Prostate gland (tissue), 2 donors: ENCODE results near the gene RIGI. TPM values are rescaled to one million over a fixed set of nuclear protein-coding genes. Genes with fewer than 3 reads are reported as not detected.
A peak's percentile ranks its signal among the peaks of the same experiment; 100 is the strongest.

Experiments used
- DNase-seq: peaks from one replicate; pipeline ENCODE4 v3.0.0-alpha.2; 2019; ENCODE audit warnings: low spot score
- H3K27ac ChIP-seq, 2 donors: fragments of 200-600 bp; sonication (generic); 2 replicates each; pipeline ENCODE4 v1.5.1; 2017 to 2019
- H3K27me3 ChIP-seq: fragments of 200-600 bp; sonication (generic); replicated peaks from 2 replicates; pipeline ENCODE4 v1.5.1; 2019; ENCODE audit not compliant: insufficient read depth
- H3K36me3 ChIP-seq, 2 donors: fragments of 200-600 bp; sonication (generic); 1 replicate in 1 of 2; 2 replicates in 1 of 2; pipeline versions ENCODE4 v1.5.1 to v1.8.1; 2017 to 2019
- H3K4me1 ChIP-seq: fragments of 200-600 bp; sonication (generic); replicated peaks from 2 replicates; pipeline ENCODE4 v1.5.1; 2019
- H3K4me3 ChIP-seq, 2 donors: fragments of 200-600 bp; sonication (generic); 2 replicates each; pipeline ENCODE4 v1.5.1; 2017 to 2019
- H3K9me3 ChIP-seq: fragments of 200-600 bp; sonication (generic); 2 replicates; pipeline ENCODE4 v1.5.1; 2017
- POLR2A ChIP-seq: fragments of 450-650 bp; IDR thresholded peaks from one replicate; pipeline ENCODE4 v1.6.1; 2016; ENCODE audit warnings: antibody characterized with exemption, mild to moderate bottlenecking
- POLR2AphosphoS5 ChIP-seq: sonication (generic); formaldehyde crosslinking; IDR thresholded peaks from one replicate; pipeline ENCODE4 v1.6.1; 2017; ENCODE audit warnings: antibody characterized with exemption
- WGBS: methylation state at CpG from one replicate; pipeline ENCODE4 v1.1.5; 2018; 5-methylcytosine and 5-hydroxymethylcytosine counted together
- intact Hi-C: fragments of 100-400 bp; cut with DNase I; formaldehyde crosslinking; loops from one replicate; pipeline ENCODE4 v1.14.2; 2022
- total RNA-seq, 2 donors: library from RNA; depleted of rRNA; stranded (reverse); fragments of >200 nt; gene quantifications; one replicate each; pipeline ENCODE4 v1.1.0, GENCODE V29; 2016
- TF ChIP-seq, protein P1 (sequence below), 4 experiments: fragments of 200-600 bp in 2 of 4; fragments of 450-650 bp in 2 of 4; sonication (generic) in 2 of 4; IDR thresholded peaks; 1 replicate in 3 of 4; 2 replicates in 1 of 4; pipeline ENCODE4 v1.5.1; 2016 to 2019; ENCODE audit warnings: antibody characterized with exemption in 4 of 4, mild to moderate bottlenecking in 2 of 4, moderate library complexity in 2 of 4

RIGI gene
- total RNA-seq, 2 donors from 2014 or later, result 8.2 to 9.5 TPM

DNA sequence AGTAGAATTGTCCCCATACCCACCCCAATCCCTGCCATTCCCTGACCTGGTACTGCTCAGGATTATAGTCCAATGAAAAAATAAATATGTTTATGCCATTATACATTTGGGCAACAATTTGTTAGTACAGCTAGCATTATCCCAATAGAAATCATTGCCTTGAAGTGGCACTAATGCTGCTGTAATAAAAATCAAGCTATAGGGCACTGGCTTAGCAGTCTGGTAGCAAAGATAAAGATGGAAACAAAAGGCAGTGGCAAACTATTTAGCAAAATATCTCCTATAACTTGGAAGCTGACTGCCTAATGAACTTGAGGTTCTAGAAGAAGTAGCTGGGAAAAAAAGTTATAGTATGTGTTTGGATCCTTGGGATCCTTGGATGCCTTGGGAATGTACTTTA is 28.6 kb upstream of the RIGI start:
- no peak for TF ChIP-seq POLR2AphosphoS5
- H3K36me3 ChIP-seq, result peaks cover 0 to 3% of the 10 kb centered on the region in 2 donors
- no peaks in the 10 kb centered on the region for H3K27me3 ChIP-seq
- no peak overlapping the region for H3K27ac ChIP-seq
- no peak for DNase-seq
- H3K4me1 ChIP-seq, result no peaks in the 10 kb centered on the region
- no peaks in the 10 kb centered on the region for H3K9me3 ChIP-seq
- H3K4me3 ChIP-seq, result no peak overlapping the region
- intact Hi-C loops, result no loop called here

- no peak overlapping the region for H3K4me3 ChIP-seq
- peaks cover 0 to 3% of the 10 kb centered on the region in 2 donors for H3K36me3 ChIP-seq
- no peaks in the 10 kb centered on the region for H3K9me3 ChIP-seq
- H3K27me3 ChIP-seq, result no peaks in the 10 kb centered on the region
- TF ChIP-seq POLR2A (no peak), POLR2AphosphoS5 (no peak)
- TF ChIP-seq, protein P1, sequence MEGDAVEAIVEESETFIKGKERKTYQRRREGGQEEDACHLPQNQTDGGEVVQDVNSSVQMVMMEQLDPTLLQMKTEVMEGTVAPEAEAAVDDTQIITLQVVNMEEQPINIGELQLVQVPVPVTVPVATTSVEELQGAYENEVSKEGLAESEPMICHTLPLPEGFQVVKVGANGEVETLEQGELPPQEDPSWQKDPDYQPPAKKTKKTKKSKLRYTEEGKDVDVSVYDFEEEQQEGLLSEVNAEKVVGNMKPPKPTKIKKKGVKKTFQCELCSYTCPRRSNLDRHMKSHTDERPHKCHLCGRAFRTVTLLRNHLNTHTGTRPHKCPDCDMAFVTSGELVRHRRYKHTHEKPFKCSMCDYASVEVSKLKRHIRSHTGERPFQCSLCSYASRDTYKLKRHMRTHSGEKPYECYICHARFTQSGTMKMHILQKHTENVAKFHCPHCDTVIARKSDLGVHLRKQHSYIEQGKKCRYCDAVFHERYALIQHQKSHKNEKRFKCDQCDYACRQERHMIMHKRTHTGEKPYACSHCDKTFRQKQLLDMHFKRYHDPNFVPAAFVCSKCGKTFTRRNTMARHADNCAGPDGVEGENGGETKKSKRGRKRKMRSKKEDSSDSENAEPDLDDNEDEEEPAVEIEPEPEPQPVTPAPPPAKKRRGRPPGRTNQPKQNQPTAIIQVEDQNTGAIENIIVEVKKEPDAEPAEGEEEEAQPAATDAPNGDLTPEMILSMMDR (IDR thresholded peaks at IDR 0.05), result no peak
- no peak overlapping the region for H3K27ac ChIP-seq
- H3K4me1 ChIP-seq, result no peaks in the 10 kb centered on the region
- no peak for DNase-seq
- intact Hi-C loops, result no loop called here
- 88% methylated on average over 2 of the region's 2 CpGs for WGBS
Measured at GRCh38 chr9:32554107-32554506, 28.1 kb upstream of the RIGI start.

GRCh38 chr9:32552172-32552872 is 26.3 kb upstream of the RIGI start, which contains the start of the genes SMIM27 and TOPORS:
Gene SMIM27, plus strand, starts transcription at chr9:32552327. Its CDS starts 108 bp downstream, at chr9:32552435.
Gene TOPORS, minus strand, starts transcription at chr9:32552586. Its CDS starts 150 bp downstream, at chr9:32552436.
- DNase-seq, result peak; percentile 86
- Histone ChIP-seq H3K4me1 (no peaks in the 10 kb centered on the region), H3K36me3 (peaks cover 0 to 3% of the 10 kb centered on the region in 2 donors), H3K27me3 (no peaks in the 10 kb centered on the region), H3K4me3 (peak within 1 kb of the TSS; percentile 72 to 74), H3K9me3 (no peaks in the 10 kb centered on the region), H3K27ac (peak within 1 kb of the TSS; percentile 91 to 94)
- TF ChIP-seq POLR2A, result peak; percentile 80
- peak; percentile 92 for TF ChIP-seq POLR2AphosphoS5
- TF ChIP-seq, protein P1 (IDR thresholded peaks at IDR 0.05), result peak in 1 of 4 experiments; percentile 19
- WGBS, result under 1% methylated on average over 46 of the region's 46 CpGs
- intact Hi-C loops, result no loop called here

GRCh38 chr9:32551276-32552051 is 25.5 kb upstream of the RIGI start:
- peak overlapping the region; percentile 91 to 94 for H3K27ac ChIP-seq
- H3K9me3 ChIP-seq, result no peaks in the 10 kb centered on the region
- peaks cover 0 to 3% of the 10 kb centered on the region in 2 donors for H3K36me3 ChIP-seq
- H3K27me3 ChIP-seq, result no peaks in the 10 kb centered on the region
- H3K4me3 ChIP-seq, result peak overlapping the region; percentile 72 to 74
- WGBS, result under 1% methylated on average over 36 of the region's 36 CpGs
- H3K4me1 ChIP-seq, result no peaks in the 10 kb centered on the region
- peak; percentile 22 for DNase-seq
- intact Hi-C loops, result loop anchor here (2.0 kb wide), 1 partner anchor 169 kb away; no protein-coding TSS in a partner anchor
- TF ChIP-seq POLR2AphosphoS5 (no peak), POLR2A (no peak)
- TF ChIP-seq, protein P1 (IDR thresholded peaks at IDR 0.05), result no peak

DNA sequence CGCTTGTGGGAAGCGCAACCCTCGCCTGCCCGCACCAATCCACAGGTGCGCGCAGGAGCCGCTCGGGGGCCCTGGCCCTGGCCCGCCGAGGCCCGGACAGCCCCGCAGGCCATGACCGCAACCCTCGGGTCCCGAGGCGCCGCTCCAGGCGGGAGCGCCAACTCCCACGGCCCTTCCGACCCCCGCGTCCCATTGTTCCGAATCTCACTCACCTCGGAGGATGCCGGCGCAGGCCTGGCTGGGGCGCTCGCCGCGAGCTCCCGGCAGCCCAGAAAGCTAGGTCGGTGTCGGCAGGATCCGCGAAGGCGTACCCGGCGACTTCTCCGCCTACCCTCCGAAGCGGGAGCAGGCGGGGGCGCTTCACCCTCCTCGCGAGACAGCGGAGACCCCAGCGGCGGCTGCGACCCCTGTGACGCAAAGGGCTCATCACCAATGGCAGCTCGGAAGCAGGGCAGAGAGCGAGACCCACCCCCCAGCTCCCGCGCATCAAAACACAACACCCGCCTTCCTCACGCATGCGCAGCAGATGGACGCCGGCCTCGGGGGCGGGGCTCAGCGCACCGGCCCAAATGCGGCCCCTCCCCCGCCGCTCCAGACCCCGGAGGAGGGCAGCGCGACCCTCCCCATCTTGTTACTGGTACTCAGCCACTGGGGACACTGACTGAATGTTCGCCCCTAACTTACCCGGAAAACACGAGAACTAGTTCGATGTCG is 24.7 kb upstream of the RIGI start:
- Histone ChIP-seq H3K27me3 (no peaks in the 10 kb centered on the region), H3K27ac (peak overlapping the region; percentile 91 to 94), H3K36me3 (peaks cover 0 to 3% of the 10 kb centered on the region in 2 donors), H3K4me3 (peak overlapping the region; percentile 72 to 74), H3K9me3 (no peaks in the 10 kb centered on the region), H3K4me1 (no peaks in the 10 kb centered on the region)
- DNase-seq, result peak; percentile 92
- WGBS, result under 1% methylated on average over 37 of the region's 75 CpGs
- intact Hi-C loops, result loop anchor here (2.0 kb wide), 1 partner anchor 168 kb away; no protein-coding TSS in a partner anchor
- TF ChIP-seq, protein P1 (IDR thresholded peaks at IDR 0.05), result peak in 1 of 4 experiments; percentile 17
- TF ChIP-seq POLR2AphosphoS5 (peak; percentile 93), POLR2A (peak; percentile 69)
